GM12872 (cell line): ENCODE measurements around the gene LIMCH1.

Experiments
- TF ChIP-seq, protein P1 (sequence below): IDR thresholded peaks from 3 replicates; pipeline ENCODE4 v1.5.1; 2011; ENCODE audit warnings: low read depth, mild to moderate bottlenecking, low read length, moderate library complexity; ENCODE audit not compliant: insufficient read depth

The LIMCH1 gene

DNA sequence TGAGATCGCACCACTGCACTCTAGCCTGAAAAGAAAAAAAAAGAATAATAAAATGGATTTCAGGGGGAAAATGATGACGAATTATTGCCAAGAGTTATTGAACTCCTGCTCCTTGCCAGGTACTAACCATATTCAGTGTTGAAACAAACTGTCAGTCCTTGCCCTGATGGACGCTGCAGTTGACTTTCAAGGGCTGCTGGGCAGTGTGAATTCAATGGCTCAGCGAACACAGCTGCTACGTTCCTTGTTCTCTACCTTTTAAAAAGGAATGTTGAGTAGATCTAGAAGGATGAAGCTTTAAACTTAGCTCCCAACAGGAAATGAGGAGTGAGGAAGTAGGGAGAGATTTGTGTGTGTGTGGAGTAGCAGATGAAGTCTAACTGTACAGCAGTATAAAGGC lies 2.7 kb downstream of the LIMCH1 start:
- TF ChIP-seq, protein P1, sequence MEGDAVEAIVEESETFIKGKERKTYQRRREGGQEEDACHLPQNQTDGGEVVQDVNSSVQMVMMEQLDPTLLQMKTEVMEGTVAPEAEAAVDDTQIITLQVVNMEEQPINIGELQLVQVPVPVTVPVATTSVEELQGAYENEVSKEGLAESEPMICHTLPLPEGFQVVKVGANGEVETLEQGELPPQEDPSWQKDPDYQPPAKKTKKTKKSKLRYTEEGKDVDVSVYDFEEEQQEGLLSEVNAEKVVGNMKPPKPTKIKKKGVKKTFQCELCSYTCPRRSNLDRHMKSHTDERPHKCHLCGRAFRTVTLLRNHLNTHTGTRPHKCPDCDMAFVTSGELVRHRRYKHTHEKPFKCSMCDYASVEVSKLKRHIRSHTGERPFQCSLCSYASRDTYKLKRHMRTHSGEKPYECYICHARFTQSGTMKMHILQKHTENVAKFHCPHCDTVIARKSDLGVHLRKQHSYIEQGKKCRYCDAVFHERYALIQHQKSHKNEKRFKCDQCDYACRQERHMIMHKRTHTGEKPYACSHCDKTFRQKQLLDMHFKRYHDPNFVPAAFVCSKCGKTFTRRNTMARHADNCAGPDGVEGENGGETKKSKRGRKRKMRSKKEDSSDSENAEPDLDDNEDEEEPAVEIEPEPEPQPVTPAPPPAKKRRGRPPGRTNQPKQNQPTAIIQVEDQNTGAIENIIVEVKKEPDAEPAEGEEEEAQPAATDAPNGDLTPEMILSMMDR, result no peak

GRCh38 chr4:41541687-41542094 lies 3.7 kb downstream of the LIMCH1 start:
- TF ChIP-seq, protein P1, result no peak

DNA sequence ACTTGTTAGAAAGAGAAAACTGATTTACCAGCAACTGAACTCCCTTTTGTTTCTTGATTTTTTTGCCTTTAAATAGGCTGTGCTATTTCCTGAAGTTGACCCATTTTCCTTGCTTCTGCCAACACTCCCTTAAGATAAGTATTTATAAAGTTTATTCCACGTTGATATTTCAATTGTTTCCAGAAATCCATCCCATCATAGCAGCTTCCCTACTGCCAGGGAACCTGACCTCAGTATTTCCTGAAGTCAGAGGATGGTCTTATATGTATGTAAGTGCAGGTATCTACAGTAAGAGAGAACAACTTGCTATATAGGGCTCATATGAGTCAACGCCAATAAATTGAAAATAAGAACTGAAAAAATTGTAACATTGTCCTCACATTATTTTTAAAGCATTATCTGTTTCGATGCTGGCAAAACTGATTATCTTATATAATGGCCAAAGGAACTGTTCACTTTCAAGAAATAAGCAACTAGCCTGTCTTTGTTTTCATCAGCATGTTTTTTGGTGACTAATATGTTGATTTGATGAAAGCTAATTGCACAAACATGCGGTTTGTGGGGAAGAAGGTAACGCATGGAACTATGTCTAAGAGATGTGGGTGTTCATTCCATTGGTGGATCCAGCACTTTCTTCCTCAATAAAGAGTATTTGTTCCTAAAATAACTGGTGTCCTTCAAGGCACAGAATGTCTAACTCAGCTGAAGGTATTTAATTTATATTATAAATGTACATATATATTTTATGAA lies 4.7 kb downstream of the LIMCH1 start:
- TF ChIP-seq, protein P1, result no peak

DNA sequence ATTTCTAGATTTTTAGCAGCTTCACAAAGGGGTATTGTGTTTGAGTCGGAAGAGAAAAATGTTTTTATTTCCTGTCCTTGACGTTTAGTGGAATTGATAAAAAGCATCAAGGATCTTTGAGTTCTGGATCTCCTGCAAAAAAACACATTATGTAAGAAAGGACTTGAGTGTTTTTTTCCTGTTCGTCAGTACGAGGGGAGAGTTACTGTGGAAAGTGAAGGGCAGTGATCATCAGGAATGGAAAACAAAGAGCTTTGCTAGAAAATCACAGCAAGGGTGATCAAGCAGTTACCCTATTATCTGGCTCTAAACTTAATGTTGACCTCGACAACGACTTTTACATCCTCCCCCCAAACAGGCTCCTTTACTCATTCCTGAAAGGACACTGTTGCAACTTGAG lies 7.3 kb downstream of the LIMCH1 start:
- TF ChIP-seq, protein P1, result no peak

GRCh38 chr4:41546638-41547037 lies 8.7 kb downstream of the LIMCH1 start:
- TF ChIP-seq, protein P1, result no peak

GRCh38 chr4:41548305-41548880 lies 10.4 kb downstream of the LIMCH1 start:
- TF ChIP-seq, protein P1, result no peak

DNA sequence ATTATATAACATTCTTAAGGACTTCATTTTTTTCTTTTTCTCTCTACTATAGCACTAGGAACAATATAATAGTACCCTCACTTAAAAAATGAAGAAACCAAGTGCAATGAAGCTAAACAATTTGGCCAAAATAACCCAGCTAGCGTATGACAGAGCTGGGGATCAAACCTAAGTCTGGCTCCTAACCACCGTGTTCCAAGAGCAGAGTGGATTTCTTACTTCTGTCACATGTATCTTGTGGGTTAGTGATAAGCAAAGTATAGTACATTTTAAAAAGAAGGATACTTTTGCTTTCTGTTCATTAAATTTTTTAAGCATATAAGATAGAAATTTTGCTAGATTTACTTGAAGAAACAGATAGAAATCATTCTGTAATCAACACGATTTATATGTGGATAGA lies 11.5 kb downstream of the LIMCH1 start:
- TF ChIP-seq, protein P1, result no peak
